ENCODE results near the gene GOT2.

DNA sequence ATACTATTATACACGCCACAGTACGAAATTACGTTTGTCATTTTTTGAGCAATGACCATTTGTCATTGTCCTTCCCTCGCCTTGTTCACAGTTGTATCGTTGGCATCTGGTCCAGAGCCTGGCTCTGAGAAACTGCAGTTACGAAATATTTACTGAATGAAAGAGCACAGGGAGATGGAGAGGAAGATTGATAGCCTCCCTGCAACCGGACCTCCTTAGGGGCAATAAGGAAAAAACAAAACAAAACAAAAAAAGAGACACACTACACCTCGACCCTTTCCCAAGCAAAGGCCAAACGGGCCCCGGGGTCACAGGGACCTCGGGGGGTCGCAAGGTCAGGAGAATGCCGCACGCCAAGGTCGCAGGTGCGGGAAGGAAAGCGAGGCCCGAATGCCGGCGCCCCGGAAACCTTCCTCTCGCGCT lies 857 bp downstream of the GOT2 start:
- TF ChIP-seq, protein P1, sequence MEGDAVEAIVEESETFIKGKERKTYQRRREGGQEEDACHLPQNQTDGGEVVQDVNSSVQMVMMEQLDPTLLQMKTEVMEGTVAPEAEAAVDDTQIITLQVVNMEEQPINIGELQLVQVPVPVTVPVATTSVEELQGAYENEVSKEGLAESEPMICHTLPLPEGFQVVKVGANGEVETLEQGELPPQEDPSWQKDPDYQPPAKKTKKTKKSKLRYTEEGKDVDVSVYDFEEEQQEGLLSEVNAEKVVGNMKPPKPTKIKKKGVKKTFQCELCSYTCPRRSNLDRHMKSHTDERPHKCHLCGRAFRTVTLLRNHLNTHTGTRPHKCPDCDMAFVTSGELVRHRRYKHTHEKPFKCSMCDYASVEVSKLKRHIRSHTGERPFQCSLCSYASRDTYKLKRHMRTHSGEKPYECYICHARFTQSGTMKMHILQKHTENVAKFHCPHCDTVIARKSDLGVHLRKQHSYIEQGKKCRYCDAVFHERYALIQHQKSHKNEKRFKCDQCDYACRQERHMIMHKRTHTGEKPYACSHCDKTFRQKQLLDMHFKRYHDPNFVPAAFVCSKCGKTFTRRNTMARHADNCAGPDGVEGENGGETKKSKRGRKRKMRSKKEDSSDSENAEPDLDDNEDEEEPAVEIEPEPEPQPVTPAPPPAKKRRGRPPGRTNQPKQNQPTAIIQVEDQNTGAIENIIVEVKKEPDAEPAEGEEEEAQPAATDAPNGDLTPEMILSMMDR (IDR thresholded peaks at IDR 0.05; ENCODE audit: control extremely low read depth in 1 of 3, insufficient read depth in 1 of 3, low read depth in 1 of 3, low read length in 3 of 3) = no peak
- TF ChIP-seq EZH2 (IDR thresholded peaks at IDR 0.05; ENCODE audit: low read depth, low read length, severe bottlenecking) (no peak), YY1 (IDR thresholded peaks at IDR 0.05; ENCODE audit: low read depth, low read length) (0 out of 2 replicates have a peak, but pooled peaks have one; percentile 22), POLR2AphosphoS5 (IDR thresholded peaks at IDR 0.05; ENCODE audit: low read depth, low read length) (no peak), TCF12 (IDR thresholded peaks at IDR 0.05; ENCODE audit: low read depth, low read length) (no peak), ATF3 (IDR thresholded peaks at IDR 0.05; ENCODE audit: insufficient read depth, low read depth, low read length) (no peak)
